AG04449 (cell line): ENCODE results near the gene MOGAT2.

ENCODE experiments used
- CTCF ChIA-PET: fragments of 350-600 bp; formaldehyde crosslinking; extraction: SDS; loops from one replicate; lab custom pipeline; 2021; ENCODE audit warnings: antibody characterized with exemption; lab: Yijun Ruan, JAX
- POLR2A ChIA-PET: fragments of 400-600, 350-600 bp; formaldehyde crosslinking; extraction: SDS; loops from one replicate; lab custom pipeline; 2020; ENCODE audit warnings: antibody characterized with exemption, inconsistent platforms; lab: Yijun Ruan, JAX
- DNase-seq: peaks from one replicate; pipeline ENCODE4 v3.0.0-alpha.2; 2010; ENCODE audit warnings: low read depth, low spot score
- H3K4me3 ChIP-seq: 2 replicates; pipeline ENCODE4 v1.5.1; 2011; ENCODE audit warnings: low read depth, mild to moderate bottlenecking, control low read depth, low read length
- CTCF ChIP-seq: IDR thresholded peaks from one replicate; pipeline ENCODE4 v1.5.1; 2011; ENCODE audit warnings: mild to moderate bottlenecking, moderate library complexity, low read length, control low read depth, inconsistent platforms; ENCODE audit not compliant: insufficient read depth; ENCODE audit errors: missing control alignments

MOGAT2 gene

DNA sequence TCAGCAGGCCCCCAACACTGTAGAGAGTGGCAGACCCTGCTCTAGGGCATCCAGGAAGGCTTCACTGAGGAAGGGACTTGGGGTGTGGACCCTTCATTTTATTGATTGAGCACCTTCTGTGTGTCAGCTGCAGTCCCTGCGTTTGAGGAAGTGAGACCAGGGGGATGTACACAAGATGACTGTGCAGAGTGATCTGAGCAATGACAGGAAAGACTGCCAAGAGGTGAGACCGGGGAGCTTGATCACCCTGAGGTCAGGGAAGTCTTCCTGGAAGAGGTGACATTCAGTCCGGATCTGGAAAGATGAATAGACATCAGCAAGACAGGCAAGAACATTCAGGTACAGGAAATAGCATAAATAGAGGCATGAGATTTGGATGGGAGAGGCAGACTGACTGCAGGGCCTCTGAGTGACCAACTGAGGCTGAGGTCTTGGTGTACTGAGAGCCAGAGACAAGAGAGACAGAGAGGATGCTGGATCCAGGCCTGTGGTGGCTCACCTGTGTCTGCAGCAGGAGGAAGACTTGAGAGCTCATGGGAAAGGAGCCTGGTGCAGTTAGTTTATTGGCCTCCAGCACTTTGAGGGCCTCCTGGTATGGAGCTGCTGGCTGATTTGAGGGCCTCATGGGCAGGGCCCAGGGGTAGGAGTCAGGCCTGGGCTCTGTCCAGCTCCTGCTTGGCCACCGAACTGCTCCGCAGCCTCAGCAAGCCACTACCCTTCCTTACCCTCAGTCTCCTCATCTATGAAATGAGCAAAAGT lies 56.1 kb downstream of the MOGAT2 start:
- no peak for TF ChIP-seq CTCF
- no peak for DNase-seq
- POLR2A ChIA-PET: no interaction called here
- no peak overlapping the region for H3K4me3 ChIP-seq
- CTCF ChIA-PET: interaction anchor here (0.6 to 1.6 kb wide), 3 partner anchors 9 to 31 kb away, joined by 3 read pairs; no protein-coding TSS in a partner anchor

DNA sequence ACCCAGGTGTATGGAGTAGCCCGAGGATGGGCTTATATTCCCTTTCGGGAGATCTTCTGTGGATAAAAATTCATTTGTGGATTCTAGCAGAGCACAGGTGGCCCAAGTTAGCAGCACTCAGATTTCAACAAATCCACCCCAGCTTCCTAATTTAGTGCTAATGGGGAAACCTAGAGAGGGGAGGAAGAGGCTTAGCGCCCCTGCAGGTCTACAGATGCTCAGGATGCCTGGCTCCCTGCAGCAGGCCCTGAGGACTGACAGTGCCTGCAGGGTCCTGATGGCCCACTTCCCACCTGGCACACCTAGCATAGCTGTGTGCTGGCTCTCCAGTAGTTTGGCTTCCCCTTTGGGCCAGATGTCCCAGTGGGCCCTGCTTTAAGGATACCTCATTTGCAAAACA lies 57.4 kb downstream of the MOGAT2 start:
- H3K4me3 ChIP-seq: no peak overlapping the region
- ChIA-PET POLR2A (no interaction called here), CTCF (interaction anchor here (1.0 kb wide), 1 partner anchor 69 kb away, joined by 3 read pairs; no protein-coding TSS in a partner anchor)
- no peak for TF ChIP-seq CTCF
- no peak for DNase-seq

DNA sequence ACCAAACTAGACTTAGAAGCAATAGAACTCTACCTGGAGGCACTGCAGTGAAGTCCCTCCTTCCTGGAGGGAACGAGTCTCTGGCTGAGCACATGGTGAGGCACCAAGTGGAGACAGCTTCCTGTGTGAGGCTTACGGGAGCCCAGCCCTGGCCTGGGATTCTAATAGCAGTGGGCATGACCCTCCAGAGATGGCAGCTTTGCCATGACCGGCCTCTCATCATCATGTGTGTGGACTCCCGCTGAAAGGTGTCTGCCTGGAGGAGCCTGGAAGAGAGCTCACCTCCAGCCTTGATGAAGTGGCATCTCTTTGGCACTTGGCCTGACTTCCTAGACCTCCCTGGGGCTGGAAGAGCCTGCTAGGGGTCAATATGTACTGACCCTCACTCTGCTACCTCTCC lies 58.9 kb downstream of the MOGAT2 start:
- no peak overlapping the region for H3K4me3 ChIP-seq
- TF ChIP-seq CTCF: no peak
- ChIA-PET CTCF (interaction anchor here (1.1 to 1.8 kb wide), 2 partner anchors 26 to 27 kb away, joined by 5 to 15 read pairs; no protein-coding TSS in a partner anchor), POLR2A (interaction anchor here (0.6 kb wide), 1 partner anchor 614 kb away, joined by 6 read pairs; no protein-coding TSS in a partner anchor)
- no peak for DNase-seq

DNA sequence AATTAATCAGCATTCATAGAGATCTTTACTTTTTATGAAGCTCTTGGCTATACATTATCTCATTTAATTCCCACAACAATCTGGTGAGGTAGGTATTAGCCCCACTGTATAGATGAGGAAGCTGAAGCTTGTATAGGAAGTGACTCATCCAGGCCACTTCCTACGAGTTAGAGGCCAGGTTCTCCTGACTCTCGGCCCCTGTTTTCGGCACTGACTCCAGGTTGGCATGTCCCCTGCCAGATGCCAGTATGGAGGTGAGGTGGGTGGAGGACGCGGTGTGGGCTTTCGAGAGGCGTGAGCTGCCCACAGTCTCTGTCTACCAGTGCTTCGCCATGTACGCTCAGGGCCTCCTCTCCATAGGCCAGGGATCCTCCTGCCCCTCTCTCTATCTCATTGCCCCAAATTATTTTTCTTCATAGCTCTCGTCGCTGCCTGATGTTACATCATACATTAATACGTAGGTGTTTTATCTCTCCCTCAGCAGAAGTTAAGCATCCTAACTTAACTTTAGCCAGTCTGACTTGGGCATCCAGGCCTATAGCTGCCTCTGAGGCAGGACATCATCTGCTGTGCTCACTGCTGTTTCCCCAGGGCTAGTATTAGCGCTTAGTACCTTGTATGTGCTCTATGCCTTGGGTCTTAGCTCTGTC lies 59.9 kb downstream of the MOGAT2 start:
- ChIA-PET POLR2A (no interaction called here), CTCF (interaction anchor here (0.9 to 1.8 kb wide), 2 partner anchors 11 to 25 kb away, joined by 3 to 15 read pairs; no protein-coding TSS in a partner anchor)
- DNase-seq: no peak
- no peak for TF ChIP-seq CTCF
- no peak overlapping the region for H3K4me3 ChIP-seq

DNA sequence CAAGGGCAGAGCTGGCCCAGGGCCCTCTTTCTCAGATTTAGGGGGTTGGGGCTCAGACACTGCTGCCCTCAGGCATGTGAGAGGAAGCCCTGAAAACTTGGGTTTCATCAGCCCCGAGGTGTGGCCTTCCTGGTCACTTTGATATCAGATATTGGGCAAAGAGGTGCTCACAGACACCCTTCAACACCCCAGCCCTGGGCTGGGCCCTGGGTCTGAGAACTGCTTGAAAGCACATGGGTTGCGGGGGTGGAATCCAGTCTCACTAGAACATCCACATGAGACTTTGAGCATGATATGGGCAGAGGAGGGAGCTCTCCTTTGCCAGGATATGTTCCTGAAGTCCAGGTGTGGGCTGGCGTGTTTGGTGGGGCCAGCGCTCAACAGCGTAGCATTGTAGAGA lies 61.3 kb downstream of the MOGAT2 start:
- CTCF ChIA-PET: no interaction called here
- TF ChIP-seq CTCF: no peak
- H3K4me3 ChIP-seq: no peak overlapping the region
- no peak for DNase-seq
- POLR2A ChIA-PET: no interaction called here

GRCh38 chr11:75779960-75780359 lies 62.3 kb downstream of the MOGAT2 start:
- CTCF ChIA-PET: interaction anchor here (2.2 kb wide), 1 partner anchor 23 kb away, joined by 11 read pairs; no protein-coding TSS in a partner anchor

More at GRCh38 chr11:75779960-75780359, 62.3 kb downstream of the MOGAT2 start:
- TF ChIP-seq CTCF: no peak
- H3K4me3 ChIP-seq: no peak overlapping the region
- DNase-seq: no peak
- POLR2A ChIA-PET: no interaction called here
